Left colon (tissue), 2 donors: ENCODE measurements around the gene MKLN1. TPM values are rescaled to one million over a fixed set of nuclear protein-coding genes. Genes with fewer than 3 reads are reported as not detected.
A peak's percentile ranks its signal among the peaks of the same experiment; 100 is the strongest.
"Not testable (repeated sequence)": the region's sequence is repeated elsewhere in the genome, so short reads cannot be mapped to it uniquely, and the experiment has no call there.

ENCODE experiments used
- ATAC-seq: fragments of 200-7000 bp; cut with Tn5 transposase; one replicate; pipeline ENCODE4 v1.9.1; 2020; ENCODE audit warnings: mild to moderate bottlenecking, moderate library complexity
- DNase-seq, 2 donors: peaks; one replicate each; pipeline ENCODE4 v3.0.0-alpha.2; 2020
- intact Hi-C, 2 donors: fragments of 100-400 bp; cut with DNase I in 1 of 2; cut with micrococcal nuclease in 1 of 2; formaldehyde crosslinking; loops; one replicate each; pipeline versions ENCODE4 v1.11.2 to v1.14.0; 2022; cut with DNase I, micrococcal nuclease
- total RNA-seq, 2 donors: library from RNA; stranded (reverse); fragmentation: NEBNext Ultra II Directional; extraction: Animal tissue kit (Norgen Biotek cat#: 25700); gene quantifications; one replicate each; pipeline ENCODE4 v1.2.1, GENCODE V29; 2021
- donor health status: DM: no; HTN: no; CAD: no.
- donor health status: DM: yes; HTN: yes; CAD: no.

Gene MKLN1
- total RNA-seq, 2 donors from 2014 or later = 38.7 to 57.7 TPM

DNA sequence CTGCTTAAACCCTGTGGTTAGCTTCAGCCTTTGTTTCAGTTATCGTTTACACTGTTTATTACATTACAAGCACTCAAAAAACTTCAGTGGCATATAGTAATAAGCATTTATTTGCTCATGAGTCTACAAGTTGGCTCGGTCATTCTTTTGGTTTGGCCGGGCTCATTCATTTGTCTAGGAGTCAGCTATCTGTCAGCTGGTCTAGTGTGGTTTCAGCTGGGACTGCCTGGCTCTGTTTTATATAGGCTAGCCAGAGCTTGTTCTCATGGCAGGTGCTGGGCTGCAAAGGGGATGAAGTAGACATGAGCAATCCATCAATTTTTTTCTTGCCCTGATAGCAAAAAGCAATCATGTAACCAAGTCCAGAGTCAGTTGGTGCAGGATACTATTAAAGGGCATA, 103.6 kb downstream of the MKLN1 start:
- DNase-seq = peak in 1 of 2 donors; percentile 7
- ATAC-seq = peak; percentile 76
- intact Hi-C loops = no loop called here

GRCh38 chr7:131431756-131432155, 104.1 kb downstream of the MKLN1 start:
- no peak for DNase-seq
- no peak for ATAC-seq
- intact Hi-C loops = no loop called here

DNA sequence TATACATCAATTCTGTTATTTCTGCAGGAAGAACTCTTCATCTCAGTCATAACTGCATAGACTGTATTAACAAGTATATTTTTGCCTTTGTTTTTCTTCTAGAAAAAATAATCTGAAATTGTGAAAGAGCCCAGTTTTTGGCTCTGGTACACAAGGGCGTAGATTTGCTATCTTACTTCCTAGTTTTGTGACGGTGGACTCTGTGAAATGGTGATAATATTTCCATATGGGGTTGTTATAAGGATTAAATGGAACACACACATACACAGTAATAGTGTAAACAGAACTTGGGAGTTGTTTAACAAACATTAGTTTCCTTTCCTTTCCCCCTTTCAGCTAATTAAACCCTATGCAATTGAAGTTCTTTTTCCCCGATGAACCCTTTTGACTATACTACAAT, 108.7 kb downstream of the MKLN1 start:
- DNase-seq (no peak), ATAC-seq (no peak)
- intact Hi-C loops = no loop called here

GRCh38 chr7:131438969-131439368, 111.3 kb downstream of the MKLN1 start:
- DNase-seq = no peak
- intact Hi-C loops = no loop called here

GRCh38 chr7:131443496-131443895, 115.8 kb downstream of the MKLN1 start:
- intact Hi-C loops = no loop called here
- no peak for ATAC-seq
- DNase-seq = no peak

More at GRCh38 chr7:131438969-131439368, 111.3 kb downstream of the MKLN1 start:
- ATAC-seq = no peak

- no peak for ATAC-seq
- no peak for DNase-seq
- intact Hi-C loops = no loop called here
These were observed 117.0 kb downstream of the MKLN1 start for GRCh38 chr7:131444683-131445082.

- ATAC-seq = no peak
- DNase-seq = no peak
- intact Hi-C loops = no loop called here
These were observed 121.8 kb downstream of the MKLN1 start for GRCh38 chr7:131449373-131449902.

DNA sequence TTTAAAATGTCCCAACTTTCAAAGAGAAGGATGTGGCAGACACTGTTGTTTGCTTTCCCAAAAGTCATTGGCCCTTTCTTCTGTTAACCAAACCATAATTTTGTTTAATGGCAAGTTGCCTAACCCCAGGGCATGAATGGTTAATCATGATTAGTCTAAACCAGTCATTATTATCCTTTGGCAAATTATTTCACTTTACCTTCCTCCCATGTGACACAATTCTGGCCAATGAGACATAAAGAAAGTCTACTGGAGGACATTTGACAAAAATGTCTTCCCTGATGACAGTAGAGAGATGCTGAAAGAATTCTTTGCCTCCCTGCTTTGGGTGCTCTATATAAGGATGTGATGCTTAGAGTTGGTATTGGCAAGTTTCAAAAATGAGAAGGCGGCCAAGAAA, 126.8 kb downstream of the MKLN1 start:
- DNase-seq = no peak
- intact Hi-C loops = no loop called here
- ATAC-seq = no peak

DNA sequence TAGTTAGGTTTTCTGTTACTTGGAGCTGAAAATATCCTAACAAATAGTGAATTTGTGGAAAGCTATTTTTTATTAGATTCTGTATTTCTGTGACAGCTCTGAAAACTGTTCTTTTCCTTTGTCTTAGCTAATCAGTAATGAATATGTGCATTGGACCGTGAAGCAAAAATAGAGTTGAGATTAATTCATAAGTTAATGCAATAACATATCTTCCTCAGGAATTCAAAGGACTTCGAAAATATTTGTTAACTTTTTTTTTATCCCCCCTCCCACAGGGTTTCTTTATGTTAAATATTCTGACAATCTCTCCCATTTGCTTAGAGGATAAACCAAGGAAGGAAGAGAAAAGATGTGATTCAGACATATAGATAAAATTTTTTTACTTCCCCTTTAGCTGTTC, 127.3 kb downstream of the MKLN1 start:
- no peak for DNase-seq
- intact Hi-C loops = no loop called here

DNA sequence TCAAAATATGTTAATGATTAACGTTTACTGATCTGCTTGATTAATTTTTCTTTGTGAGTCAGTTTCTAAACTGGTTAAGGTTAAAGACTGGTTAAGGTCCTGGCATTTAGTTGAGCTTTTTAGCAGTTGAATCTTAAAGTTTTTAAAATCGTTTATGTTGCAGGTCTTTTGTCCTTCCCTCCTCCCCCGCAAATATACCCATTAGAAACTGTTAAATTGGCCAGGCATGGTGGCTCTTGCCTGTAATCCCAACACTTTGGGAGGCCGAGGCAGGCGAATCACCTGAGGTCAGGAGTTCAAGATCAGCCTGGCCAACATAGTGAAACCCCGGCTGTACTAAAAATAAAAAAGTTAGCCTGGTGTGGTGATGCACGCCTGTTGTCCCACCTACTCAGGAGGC, 127.9 kb downstream of the MKLN1 start:
- intact Hi-C loops = no loop called here
- ATAC-seq (no peak), DNase-seq (no peak)

More for the DNA sequence above, 127.3 kb downstream of the MKLN1 start:
- no peak for ATAC-seq

DNA sequence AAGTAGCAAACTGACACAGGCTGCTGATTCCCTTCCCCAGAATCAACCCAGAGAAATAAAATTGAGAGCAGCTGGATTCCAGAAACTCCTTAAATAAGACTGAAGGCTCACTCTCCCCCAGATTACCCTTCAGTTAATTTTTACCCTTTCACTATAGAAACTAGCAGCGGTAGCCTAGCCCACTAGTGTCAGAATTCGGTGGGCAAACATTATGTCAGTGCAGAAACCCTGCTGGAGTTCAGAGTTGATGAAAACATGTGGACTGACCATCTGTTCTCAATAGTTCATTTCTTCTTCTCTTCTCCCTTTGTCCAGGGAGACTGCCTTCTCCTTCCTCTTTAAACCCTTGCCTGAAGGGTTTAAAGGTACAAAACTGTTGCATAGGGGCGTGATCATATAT, 128.7 kb downstream of the MKLN1 start:
- ATAC-seq = no peak
- DNase-seq = no peak
- intact Hi-C loops = no loop called here

DNA sequence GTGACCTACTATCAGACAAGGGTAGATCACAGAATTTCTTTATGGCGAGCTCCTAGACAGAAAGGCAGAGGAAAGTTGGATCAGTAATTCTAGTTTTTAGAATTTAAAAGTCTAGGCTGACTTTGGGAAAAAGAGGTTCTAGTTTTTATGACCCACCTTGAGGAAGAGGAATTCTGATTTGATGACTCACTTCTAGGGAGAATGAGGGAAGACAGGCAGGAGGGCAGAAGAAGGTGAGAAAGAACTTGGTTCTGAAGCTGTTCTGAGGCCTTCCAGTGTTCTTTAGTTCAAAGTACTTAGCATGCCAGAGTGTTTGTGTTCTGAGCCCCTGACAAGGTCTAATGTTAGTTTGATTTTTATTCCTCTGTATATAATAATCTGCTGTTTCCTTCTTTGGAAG, 131.6 kb downstream of the MKLN1 start:
- intact Hi-C loops = no loop called here
- ATAC-seq (no peak), DNase-seq (no peak)

GRCh38 chr7:131462059-131462458, 134.4 kb downstream of the MKLN1 start:
- DNase-seq = no peak
- intact Hi-C loops = no loop called here
- no peak for ATAC-seq

DNA sequence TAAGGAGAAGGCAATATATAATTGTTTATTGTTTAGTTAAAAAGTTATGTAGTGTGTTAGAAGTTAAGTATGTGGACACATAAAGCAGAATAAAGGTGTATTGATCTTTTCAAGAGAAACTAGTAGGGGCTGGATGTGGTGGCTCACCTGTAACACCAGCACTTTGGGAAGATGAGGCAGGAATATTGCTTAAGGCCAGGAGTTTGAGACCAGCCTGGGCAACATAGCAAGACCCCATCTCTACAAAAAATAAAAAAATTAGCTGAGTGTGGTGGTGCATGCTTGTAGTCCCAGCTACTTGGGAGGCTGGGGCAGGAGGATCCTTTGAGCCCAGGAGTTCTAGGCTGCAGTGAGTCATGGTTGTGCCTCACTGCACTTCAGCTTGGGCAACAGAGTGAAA, 135.0 kb downstream of the MKLN1 start:
- ATAC-seq, DNase-seq, intact Hi-C loops: not testable (repeated sequence)

- intact Hi-C loops = no loop called here
- no peak for ATAC-seq
- no peak for DNase-seq
These were observed 139.2 kb downstream of the MKLN1 start for GRCh38 chr7:131466735-131467365.

- intact Hi-C loops = no loop called here
- no peak for ATAC-seq
These were observed 140.1 kb downstream of the MKLN1 start for GRCh38 chr7:131467788-131468187.

GRCh38 chr7:131471250-131472004, 143.8 kb downstream of the MKLN1 start:
- no peak for DNase-seq
- intact Hi-C loops = no loop called here
- no peak for ATAC-seq

More at GRCh38 chr7:131467788-131468187, 140.1 kb downstream of the MKLN1 start:
- no peak for DNase-seq

DNA sequence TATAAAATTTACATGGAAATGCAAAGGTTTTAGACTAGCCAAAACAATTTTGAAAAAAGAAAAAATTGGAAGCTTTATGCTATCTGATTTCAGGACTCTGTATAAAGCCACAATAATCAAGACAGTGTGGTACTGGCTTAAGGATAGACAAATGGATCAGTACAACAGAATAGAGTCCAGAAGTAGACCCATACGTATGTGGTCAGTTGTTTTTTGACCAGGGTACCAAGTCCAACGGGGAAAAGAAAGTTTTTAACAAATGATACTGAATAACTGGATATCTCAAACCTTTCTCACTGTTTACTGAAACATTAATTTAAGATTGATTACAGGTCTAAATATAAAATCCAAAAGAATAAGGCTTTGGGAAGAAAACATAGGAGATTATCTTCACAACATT, 149.1 kb downstream of the MKLN1 start:
- no peak for ATAC-seq
- no peak for DNase-seq
- intact Hi-C loops = no loop called here

GRCh38 chr7:131480384-131481315, 153.0 kb downstream of the MKLN1 start:
- intact Hi-C loops = no loop called here
- DNase-seq (no peak), ATAC-seq (peak; percentile 75)
